IPS DF 4.7 (cell line): ENCODE measurements around the gene PDK3.

ENCODE experiments used
- DNase-seq: peaks from one replicate; pipeline ENCODE4 v3.0.0-alpha.2; 2013; ENCODE audit warnings: low spot score; ENCODE audit errors: extremely low read depth

Gene PDK3

GRCh38 chrX:24464836-24465531 is at the start of gene PDK3:
Gene PDK3, plus strand, starts transcription at chrX:24465286. Its CDS starts 170 bp downstream, at chrX:24465456.
- DNase-seq: no peak

- no peak for DNase-seq
Observed at GRCh38 chrX:24415921-24416320, 49.2 kb upstream of the PDK3 start.

- DNase-seq: no peak
Observed at GRCh38 chrX:24423960-24424359, 41.1 kb upstream of the PDK3 start.

GRCh38 chrX:24424948-24425347 is 40.1 kb upstream of the PDK3 start:
- no peak for DNase-seq

GRCh38 chrX:24425806-24426205 is 39.3 kb upstream of the PDK3 start:
- no peak for DNase-seq

GRCh38 chrX:24426340-24426913 is 38.7 kb upstream of the PDK3 start:
- DNase-seq: no peak

- no peak for DNase-seq
Observed at GRCh38 chrX:24426921-24427746, 38.0 kb upstream of the PDK3 start.

- DNase-seq: no peak
Observed at GRCh38 chrX:24427747-24428019, 37.4 kb upstream of the PDK3 start.

- DNase-seq: no peak
Observed at GRCh38 chrX:24428516-24428915, 36.6 kb upstream of the PDK3 start.

GRCh38 chrX:24435060-24435459 is 30.0 kb upstream of the PDK3 start:
- no peak for DNase-seq

- DNase-seq: no peak
Observed at GRCh38 chrX:24443918-24444317, 21.2 kb upstream of the PDK3 start.

GRCh38 chrX:24444645-24445044 is 20.4 kb upstream of the PDK3 start:
- no peak for DNase-seq

GRCh38 chrX:24448762-24449250 is 16.3 kb upstream of the PDK3 start:
- DNase-seq: no peak

- no peak for DNase-seq
Observed at GRCh38 chrX:24463077-24463476, 2.0 kb upstream of the PDK3 start.

- DNase-seq: no peak
Observed at GRCh38 chrX:24464498-24464835, 619 bp upstream of the PDK3 start.

GRCh38 chrX:24465532-24465865 is 413 bp downstream of the PDK3 start:
- no peak for DNase-seq

GRCh38 chrX:24466025-24466424 is 939 bp downstream of the PDK3 start:
- no peak for DNase-seq

GRCh38 chrX:24468245-24468644 is 3.2 kb downstream of the PDK3 start:
- no peak for DNase-seq

GRCh38 chrX:24471808-24472207 is 6.7 kb downstream of the PDK3 start:
- no peak for DNase-seq

GRCh38 chrX:24475480-24475879 is 10.4 kb downstream of the PDK3 start:
- no peak for DNase-seq

- no peak for DNase-seq
Observed at GRCh38 chrX:24478509-24478908, 13.4 kb downstream of the PDK3 start.

- DNase-seq: no peak
Observed at GRCh38 chrX:24479924-24480323, 14.8 kb downstream of the PDK3 start.

- no peak for DNase-seq
Observed at GRCh38 chrX:24480400-24480865, 15.3 kb downstream of the PDK3 start.
